Hematopoietic multipotent progenitor cell treated with erythropoietin and hydrocortisone succinate and interleukin-3 and kit ligand, for 8 days (in vitro differentiated cells): ENCODE measurements around the gene GPR89A.
"Not testable (repeated sequence)": the region's sequence is repeated elsewhere in the genome, so short reads cannot be mapped to it uniquely, and the experiment has no call there.

ENCODE experiments used
- DNase-seq: peaks from one replicate; pipeline ENCODE4 v3.0.0-alpha.2; 2015

Gene GPR89A

DNA sequence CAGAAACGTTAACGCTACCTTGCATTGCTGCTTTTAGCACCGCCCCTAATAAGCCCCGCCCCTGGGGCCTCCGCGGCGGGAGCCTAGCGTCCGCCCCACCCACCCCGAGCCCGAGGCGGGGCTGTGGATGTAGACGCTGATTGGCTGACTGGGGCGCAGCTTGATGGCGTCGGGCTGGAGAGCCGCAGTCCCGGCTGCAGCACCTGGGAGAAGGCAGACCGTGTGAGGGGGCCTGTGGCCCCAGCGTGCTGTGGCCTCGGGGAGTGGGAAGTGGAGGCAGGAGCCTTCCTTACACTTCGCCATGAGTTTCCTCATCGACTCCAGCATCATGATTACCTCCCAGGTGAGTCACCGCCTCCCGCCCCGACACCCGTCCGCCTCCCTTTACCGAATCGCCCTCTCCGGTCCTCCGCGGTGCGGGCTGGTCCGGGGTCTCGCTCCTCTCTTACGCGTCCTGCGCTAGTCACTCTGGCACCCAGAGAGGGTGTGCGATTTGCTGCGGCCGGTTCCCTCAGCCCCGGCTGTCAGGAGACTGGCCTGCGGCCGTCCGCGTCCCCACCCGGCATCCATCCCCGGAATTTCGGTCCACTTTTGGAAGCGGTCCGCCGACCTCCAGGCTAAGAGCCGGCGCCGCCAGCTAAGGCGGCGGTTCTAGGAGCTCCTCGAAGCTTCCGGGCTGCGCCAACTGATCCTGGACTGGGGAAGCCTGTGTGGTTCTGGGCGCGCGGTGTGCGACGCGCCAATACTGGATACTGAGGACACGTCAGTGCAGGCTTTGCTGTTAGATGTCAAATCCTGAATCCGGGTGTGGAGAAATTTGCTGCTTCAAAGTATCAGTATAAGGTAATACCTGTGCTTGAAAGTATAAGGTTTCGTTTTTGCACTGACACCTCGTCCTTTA, at the start of gene GPR89A:
TSS of gene GPR89A (plus strand) at position 156 of the 901 bp plus-strand sequence. CDS start at position 302, 146 bp downstream.
- peak; percentile 93 for DNase-seq

DNA sequence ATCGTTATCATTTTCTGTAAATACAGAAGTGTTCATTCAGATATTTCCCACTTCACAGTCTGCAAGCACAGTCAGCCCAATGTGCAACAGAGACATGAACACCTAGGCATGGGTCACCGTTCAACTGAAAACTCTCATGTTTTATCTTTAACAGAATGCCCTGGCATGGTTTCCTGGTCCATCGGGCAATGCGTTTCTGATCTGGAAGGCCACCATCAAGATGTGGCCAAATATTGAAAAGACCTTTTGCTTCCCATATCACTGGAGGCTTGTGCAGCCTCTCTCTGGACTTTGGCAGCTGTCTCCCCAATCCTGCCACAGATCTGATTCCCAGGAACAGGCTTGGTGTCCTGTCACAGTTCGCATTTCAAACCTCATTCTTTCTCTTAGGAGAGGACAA, 21.0 kb upstream of the GPR89A start:
- not testable (repeated sequence) for DNase-seq

GRCh38 chr1:145590806-145591205, 17.0 kb upstream of the GPR89A start:
- DNase-seq: not testable (repeated sequence)

GRCh38 chr1:145592347-145592746, 15.4 kb upstream of the GPR89A start:
- not testable (repeated sequence) for DNase-seq

GRCh38 chr1:145595421-145595820, 12.4 kb upstream of the GPR89A start:
- not testable (repeated sequence) for DNase-seq

- DNase-seq: not testable (repeated sequence)
These were observed 11.6 kb upstream of the GPR89A start for GRCh38 chr1:145596236-145596635.

- DNase-seq: not testable (repeated sequence)
These were observed 8.4 kb upstream of the GPR89A start for GRCh38 chr1:145599426-145599825.

DNA sequence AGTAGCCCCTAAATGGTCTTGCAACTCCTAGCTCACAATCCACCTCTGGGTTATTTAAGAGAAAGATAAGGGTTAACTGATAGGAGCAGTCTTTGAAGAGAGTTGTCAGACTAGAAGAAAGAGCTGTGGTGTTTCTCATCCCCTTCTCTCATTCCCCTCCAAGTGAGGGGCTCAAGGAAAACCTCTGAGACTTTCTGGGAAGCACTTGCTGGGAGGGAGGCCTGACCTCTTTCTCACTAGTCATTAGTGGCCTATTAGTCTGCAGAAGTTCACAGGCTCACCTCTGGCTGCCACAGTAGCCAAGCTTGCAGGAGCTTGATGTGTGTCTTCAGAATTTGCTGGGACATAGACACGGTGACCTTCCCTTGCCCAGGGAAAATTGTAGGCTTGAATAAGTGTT, 6.2 kb upstream of the GPR89A start:
- no peak for DNase-seq

DNA sequence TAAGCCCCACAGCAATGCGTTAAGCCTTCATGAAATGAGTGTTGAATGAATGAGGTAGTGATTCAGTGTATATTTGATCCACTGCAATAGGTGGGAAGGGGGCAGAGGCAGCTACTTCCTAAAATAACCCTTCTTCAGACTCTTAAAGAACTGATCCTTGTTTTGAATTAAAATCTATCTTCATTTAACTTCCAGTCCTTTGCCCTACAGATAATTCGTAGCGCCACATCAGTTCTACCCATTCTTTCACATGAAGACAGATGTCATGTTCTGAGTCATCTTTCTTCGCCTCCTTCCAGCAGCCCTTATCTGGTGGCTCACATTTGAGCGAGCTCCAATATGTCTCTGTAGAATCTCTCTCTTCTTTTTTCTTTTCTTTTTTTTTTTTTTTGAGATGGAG, 948 bp upstream of the GPR89A start:
- DNase-seq: peak; percentile 77

DNA sequence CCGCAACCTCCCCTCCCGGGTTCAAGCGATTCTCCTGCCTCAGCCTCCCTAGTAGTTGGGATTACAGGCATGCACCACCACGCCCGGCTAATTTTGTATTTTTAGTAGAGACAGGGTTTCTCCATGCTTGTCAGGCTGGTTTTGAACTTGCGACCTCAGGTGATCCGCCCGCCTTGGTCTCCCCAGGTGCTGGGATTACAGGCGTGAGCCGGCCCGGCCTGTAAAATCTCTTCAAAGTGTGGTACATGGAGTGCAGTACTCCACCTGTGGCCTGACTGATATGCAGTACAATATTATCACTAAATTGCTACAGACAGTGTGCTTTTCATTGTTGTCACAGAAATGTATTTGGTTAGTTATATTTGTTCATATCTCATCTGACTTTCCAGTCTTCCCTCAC, 499 bp upstream of the GPR89A start:
- DNase-seq: not testable (repeated sequence)

DNA sequence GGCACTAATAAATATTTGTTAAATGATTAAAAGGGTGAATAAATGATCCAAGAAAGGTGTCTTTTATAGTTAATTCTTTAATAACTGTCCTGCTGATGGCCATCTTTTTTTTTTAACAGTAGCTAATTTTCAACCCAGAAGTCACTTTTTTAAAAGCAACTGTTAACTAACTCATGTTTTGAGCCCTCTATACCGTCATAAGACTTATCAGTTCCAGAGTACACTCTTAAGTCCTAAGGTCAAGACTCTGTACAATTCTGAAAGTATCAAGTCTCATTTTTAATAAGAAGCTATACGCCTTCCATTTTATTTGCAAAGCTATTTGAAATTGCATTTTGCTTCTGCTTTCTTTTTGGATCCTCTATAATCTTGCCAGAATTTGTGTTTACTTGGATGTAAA, 3.0 kb downstream of the GPR89A start:
- not testable (repeated sequence) for DNase-seq

DNA sequence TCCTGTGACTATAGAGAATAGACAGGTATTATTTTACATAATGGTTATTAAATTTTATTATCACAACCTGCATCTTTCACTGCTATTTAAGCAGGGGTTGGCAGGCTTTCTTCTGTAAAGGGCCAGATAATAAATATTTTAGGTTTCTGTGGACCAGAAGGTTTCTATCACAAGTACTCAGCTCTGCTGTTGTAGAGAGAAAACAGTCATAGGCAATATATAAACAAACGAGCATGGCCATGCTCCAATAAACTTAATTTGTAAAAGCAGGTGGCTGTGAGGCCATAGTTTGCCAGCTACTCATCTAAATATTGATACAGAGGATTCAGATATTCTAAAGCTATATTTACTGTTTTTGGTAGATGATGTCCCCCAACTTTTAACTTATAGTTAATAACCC, 12.3 kb downstream of the GPR89A start:
- not testable (repeated sequence) for DNase-seq

GRCh38 chr1:145622177-145622576, 14.4 kb downstream of the GPR89A start:
- not testable (repeated sequence) for DNase-seq

DNA sequence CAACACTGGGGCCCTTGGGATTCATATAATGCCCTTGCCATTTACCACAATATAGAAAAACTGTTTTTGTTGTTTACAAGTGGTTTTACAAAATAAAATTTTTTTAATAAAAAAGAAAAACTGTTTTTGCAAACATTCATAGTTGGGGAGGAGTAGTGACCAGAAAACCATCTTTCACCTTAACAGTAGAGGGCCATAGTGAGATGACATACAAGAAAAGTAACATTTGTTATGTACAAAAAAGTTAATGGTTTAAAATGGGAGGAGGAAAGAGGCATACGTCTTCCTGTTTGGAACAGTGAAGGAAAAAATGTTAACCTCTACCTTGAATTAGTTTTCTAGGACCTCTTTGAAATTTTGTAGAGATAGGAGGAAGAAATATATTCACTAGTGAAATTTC, 28.4 kb downstream of the GPR89A start:
- DNase-seq: not testable (repeated sequence)

GRCh38 chr1:145641886-145642285, 34.1 kb downstream of the GPR89A start:
- DNase-seq: not testable (repeated sequence)

- DNase-seq: not testable (repeated sequence)
These were observed 36.2 kb downstream of the GPR89A start for GRCh38 chr1:145643990-145644389.

GRCh38 chr1:145656245-145656943, 48.6 kb downstream of the GPR89A start:
- DNase-seq: not testable (repeated sequence)

GRCh38 chr1:145662502-145662901, 54.7 kb downstream of the GPR89A start:
- peak; percentile 54 for DNase-seq

DNA sequence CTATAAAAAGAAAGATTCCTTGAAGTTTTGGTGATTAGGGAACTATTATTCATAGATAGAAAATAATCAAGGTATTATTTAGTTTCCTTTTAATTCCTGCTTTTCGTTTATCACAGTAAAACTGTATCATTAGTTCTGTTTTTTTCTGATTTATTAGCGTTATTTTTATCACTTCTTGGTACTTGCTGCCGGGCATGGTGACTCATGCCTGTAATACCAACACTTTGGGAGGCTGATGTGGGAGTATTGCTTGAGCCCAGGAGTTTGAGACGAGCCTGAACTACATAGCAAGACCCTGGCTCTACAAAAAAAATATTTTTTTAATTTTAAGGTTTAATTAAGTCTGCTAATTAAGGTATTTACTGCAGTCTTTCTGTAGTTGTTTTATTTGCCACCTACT, 57.2 kb downstream of the GPR89A start:
- DNase-seq: not testable (repeated sequence)

GRCh38 chr1:145670995-145671745, 63.4 kb downstream of the GPR89A start:
- not testable (repeated sequence) for DNase-seq

- DNase-seq: not testable (repeated sequence)
These were observed 65.4 kb downstream of the GPR89A start for GRCh38 chr1:145673217-145673616.

DNA sequence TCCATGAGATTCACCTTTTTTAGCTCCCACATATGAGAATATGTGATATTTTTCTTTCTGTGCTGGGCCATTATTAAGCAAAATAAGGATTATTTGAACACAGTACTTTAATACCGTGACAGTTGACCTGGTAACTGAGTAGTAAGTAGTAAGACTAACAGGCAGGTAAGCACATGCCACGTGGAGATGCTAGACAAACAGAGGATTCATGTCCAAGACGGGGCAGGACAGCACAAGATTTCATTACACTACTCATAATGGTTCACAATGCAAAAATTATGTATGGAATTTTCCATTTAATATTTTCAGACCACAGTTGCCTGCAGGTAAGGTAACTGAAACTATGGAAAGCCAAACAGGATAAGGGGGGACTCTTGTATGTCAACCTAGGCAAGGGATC, 77.1 kb downstream of the GPR89A start:
- DNase-seq: not testable (repeated sequence)

DNA sequence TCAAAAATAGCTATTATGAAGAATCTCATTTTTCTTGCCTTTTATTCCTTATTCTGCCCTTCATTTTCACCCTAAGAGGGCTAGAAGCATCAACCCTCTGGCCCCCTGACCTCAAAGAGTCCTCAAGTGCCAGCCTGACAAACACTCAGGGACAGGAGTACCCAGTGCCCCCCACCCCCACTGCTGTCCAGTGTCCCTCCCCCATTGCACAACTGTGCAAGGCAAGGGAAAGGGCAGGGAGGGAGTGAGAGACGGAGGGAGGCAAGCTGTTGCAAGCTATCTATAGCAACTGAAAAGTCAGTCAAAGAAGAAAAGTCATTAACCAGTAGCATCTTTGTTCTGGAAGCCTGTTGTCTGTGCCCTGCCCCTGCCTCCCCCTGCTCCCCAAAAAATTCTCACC, 78.3 kb downstream of the GPR89A start:
- not testable (repeated sequence) for DNase-seq
